Panc1 (cell line): ENCODE data around the gene SH3BP1. TPM values are rescaled to one million over a fixed set of nuclear protein-coding genes. Genes with fewer than 3 reads are reported as not detected.

Source experiments
- ATAC-seq: fragments of 200-7000 bp; cut with Tn5 transposase; 2 replicates; pipeline ENCODE4 v1.9.1; 2020; ENCODE audit warnings: mild to moderate bottlenecking, moderate library complexity
- BruUV-seq: library from RNA; stranded (reverse); fragments of 400-500 nt; replicated peaks from 2 replicates; lab custom pipeline; 2021; lab: Mats Ljungman, UMichigan
- CTCF ChIA-PET: fragments of 300-600 bp; sonication (Branson Sonifier 250); formaldehyde crosslinking; loops from one replicate; lab custom pipeline; 2022; ENCODE audit warnings: antibody characterized with exemption; lab: Charles Lee
- POLR2A ChIA-PET: fragments of 300-600 bp; sonication (Branson Sonifier 250); formaldehyde crosslinking; loops from one replicate; lab custom pipeline; 2022; ENCODE audit warnings: antibody characterized with exemption; lab: Charles Lee
- DNase-seq: peaks from one replicate; pipeline ENCODE4 v3.0.0-alpha.2; 2010; ENCODE audit warnings: low read depth, low spot score
- H3K27ac ChIP-seq: 2 replicates; pipeline ENCODE4 v1.5.1; 2011; ENCODE audit warnings: mild to moderate bottlenecking, low read length, inconsistent platforms
- H3K27me3 ChIP-seq: fragments of 200-500 bp; sonication (Bioruptor generic); 2 replicates; pipeline ENCODE4 v1.6.0; 2014; ENCODE audit warnings: low read length, inconsistent platforms; ENCODE audit not compliant: control insufficient read depth, insufficient read depth
- H3K36me3 ChIP-seq: fragments of 200-500 bp; sonication (Bioruptor generic); 2 replicates; pipeline ENCODE4 v1.5.1; 2014; ENCODE audit warnings: inconsistent platforms, mild to moderate bottlenecking, low read length, moderate library complexity; ENCODE audit not compliant: control insufficient read depth, insufficient read depth
- H3K4me1 ChIP-seq: 2 replicates; pipeline ENCODE4 v1.5.1; 2011; ENCODE audit warnings: inconsistent platforms, mild to moderate bottlenecking, low read length, moderate library complexity; ENCODE audit not compliant: control insufficient read depth, insufficient read depth
- H3K4me3 ChIP-seq, 2 experiments: 2 replicates each; pipeline ENCODE4 v1.5.1; 2011 to 2012; ENCODE audit warnings: low read depth in 2 of 2, low read length in 2 of 2, mild to moderate bottlenecking in 2 of 2, inconsistent platforms in 1 of 2, moderate library complexity in 1 of 2
- H3K9me3 ChIP-seq: fragments of 200-500 bp; sonication (Bioruptor generic); 2 replicates; pipeline ENCODE4 v1.5.1; 2014; ENCODE audit warnings: low read depth, mild to moderate bottlenecking, inconsistent platforms, low read length, moderate library complexity; ENCODE audit not compliant: control insufficient read depth, insufficient read depth
- POLR2AphosphoS5 ChIP-seq: IDR thresholded peaks from 2 replicates; pipeline ENCODE4 v1.6.1; 2012; ENCODE audit warnings: mild to moderate bottlenecking, low read depth, low read length, moderate library complexity
- SIN3A ChIP-seq: IDR thresholded peaks from 2 replicates; pipeline ENCODE4 v1.6.1; 2012; ENCODE audit warnings: low read depth, mild to moderate bottlenecking, low read length, moderate library complexity, borderline replicate concordance; ENCODE audit not compliant: insufficient read depth
- TCF7L2 ChIP-seq: IDR thresholded peaks from 2 replicates; pipeline ENCODE4 v1.6.1; 2011; ENCODE audit warnings: mild to moderate bottlenecking, low read depth, low read length, inconsistent platforms
- in situ Hi-C: cut with HindIII; loops from 2 replicates; pipeline ENCODE4 v1.10.0; 2016; ENCODE audit warnings: low sequenced_read_pairs, low pct_unique_long_range_greater_than_20kb
- intact Hi-C: fragments of 100-400 bp; cut with micrococcal nuclease; formaldehyde crosslinking; loops from one replicate; pipeline ENCODE4 v1.10.0; 2022; ENCODE audit not compliant: unreplicated experiment
- total RNA-seq: library from RNA; stranded (reverse); gene quantifications from one replicate; pipeline ENCODE4 v1.2.1, GENCODE V29; 2021; ENCODE audit not compliant: unreplicated experiment
- TF ChIP-seq, protein P1 (sequence below), 2 experiments: IDR thresholded peaks; 2 replicates each; pipeline ENCODE4 v1.6.1; 2011 to 2012; ENCODE audit warnings: low read depth in 2 of 2, control low read depth in 1 of 2, low read length in 1 of 2, mild to moderate bottlenecking in 1 of 2, moderate library complexity in 1 of 2; ENCODE audit not compliant: insufficient read depth in 1 of 2
- TF ChIP-seq, protein P2 (sequence below): fragments of 450-650 bp; IDR thresholded peaks from 2 replicates; pipeline ENCODE4 v1.5.1; 2017; ENCODE audit warnings: mild to moderate bottlenecking

The SH3BP1 gene
- total RNA-seq, 1 experiment from 2014 or later: 6.8 TPM

DNA sequence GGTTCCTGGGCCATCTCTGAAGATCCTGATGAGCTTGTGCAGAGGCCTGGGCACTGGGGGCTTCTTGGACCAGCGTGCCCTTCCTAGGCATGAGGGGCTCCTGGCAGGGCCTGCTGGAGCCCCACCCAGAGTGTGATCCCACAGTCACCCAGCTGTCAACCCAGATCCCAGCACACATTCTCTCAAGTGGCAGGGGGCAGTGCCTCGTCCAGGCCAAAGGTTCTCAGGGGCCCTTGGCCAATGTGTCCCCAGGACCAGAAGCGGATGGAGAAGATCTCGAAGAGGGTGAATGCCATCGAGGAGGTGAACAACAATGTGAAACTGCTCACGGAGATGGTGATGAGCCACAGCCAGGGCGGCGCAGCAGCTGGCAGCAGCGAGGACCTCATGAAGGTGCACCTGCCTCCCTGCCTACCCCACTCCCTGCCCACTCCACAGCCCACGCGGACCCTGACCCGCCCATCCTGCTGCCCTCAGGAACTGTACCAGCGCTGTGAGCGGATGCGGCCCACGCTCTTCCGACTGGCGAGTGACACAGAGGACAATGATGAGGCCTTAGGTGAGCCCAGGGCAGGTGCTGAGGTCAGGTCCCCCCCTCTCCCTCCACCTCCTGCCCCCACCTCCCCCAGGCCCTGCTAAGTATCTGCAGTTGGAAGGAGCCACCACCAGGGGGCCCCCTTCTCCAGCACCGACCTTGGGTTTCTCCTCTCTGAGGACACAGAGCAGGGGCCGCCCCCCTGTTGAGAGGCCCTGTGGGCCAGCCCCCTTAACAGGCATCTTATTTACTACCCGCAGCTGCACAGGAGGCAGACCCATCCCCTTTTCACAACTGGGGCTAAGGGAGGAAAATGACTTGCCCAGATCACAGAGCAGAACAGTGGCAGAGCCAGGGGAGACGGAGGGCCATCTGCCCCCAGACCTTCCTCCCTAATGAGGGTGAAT is 16.1 kb upstream of the SH3BP1 start:
- no peaks in the 10 kb centered on the region for H3K4me1 ChIP-seq
- ChIA-PET POLR2A (no interaction called here), CTCF (no interaction called here)
- in situ Hi-C loops: no loop called here
- H3K27me3 ChIP-seq: no peaks in the 10 kb centered on the region
- TF ChIP-seq, protein P1, sequence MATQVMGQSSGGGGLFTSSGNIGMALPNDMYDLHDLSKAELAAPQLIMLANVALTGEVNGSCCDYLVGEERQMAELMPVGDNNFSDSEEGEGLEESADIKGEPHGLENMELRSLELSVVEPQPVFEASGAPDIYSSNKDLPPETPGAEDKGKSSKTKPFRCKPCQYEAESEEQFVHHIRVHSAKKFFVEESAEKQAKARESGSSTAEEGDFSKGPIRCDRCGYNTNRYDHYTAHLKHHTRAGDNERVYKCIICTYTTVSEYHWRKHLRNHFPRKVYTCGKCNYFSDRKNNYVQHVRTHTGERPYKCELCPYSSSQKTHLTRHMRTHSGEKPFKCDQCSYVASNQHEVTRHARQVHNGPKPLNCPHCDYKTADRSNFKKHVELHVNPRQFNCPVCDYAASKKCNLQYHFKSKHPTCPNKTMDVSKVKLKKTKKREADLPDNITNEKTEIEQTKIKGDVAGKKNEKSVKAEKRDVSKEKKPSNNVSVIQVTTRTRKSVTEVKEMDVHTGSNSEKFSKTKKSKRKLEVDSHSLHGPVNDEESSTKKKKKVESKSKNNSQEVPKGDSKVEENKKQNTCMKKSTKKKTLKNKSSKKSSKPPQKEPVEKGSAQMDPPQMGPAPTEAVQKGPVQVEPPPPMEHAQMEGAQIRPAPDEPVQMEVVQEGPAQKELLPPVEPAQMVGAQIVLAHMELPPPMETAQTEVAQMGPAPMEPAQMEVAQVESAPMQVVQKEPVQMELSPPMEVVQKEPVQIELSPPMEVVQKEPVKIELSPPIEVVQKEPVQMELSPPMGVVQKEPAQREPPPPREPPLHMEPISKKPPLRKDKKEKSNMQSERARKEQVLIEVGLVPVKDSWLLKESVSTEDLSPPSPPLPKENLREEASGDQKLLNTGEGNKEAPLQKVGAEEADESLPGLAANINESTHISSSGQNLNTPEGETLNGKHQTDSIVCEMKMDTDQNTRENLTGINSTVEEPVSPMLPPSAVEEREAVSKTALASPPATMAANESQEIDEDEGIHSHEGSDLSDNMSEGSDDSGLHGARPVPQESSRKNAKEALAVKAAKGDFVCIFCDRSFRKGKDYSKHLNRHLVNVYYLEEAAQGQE (IDR thresholded peaks at IDR 0.05; ENCODE audit: insufficient read depth in 1 of 2, low read depth in 2 of 2, low read length in 1 of 2): no peak
- TF ChIP-seq SIN3A: no peak
- TF ChIP-seq, protein P2, sequence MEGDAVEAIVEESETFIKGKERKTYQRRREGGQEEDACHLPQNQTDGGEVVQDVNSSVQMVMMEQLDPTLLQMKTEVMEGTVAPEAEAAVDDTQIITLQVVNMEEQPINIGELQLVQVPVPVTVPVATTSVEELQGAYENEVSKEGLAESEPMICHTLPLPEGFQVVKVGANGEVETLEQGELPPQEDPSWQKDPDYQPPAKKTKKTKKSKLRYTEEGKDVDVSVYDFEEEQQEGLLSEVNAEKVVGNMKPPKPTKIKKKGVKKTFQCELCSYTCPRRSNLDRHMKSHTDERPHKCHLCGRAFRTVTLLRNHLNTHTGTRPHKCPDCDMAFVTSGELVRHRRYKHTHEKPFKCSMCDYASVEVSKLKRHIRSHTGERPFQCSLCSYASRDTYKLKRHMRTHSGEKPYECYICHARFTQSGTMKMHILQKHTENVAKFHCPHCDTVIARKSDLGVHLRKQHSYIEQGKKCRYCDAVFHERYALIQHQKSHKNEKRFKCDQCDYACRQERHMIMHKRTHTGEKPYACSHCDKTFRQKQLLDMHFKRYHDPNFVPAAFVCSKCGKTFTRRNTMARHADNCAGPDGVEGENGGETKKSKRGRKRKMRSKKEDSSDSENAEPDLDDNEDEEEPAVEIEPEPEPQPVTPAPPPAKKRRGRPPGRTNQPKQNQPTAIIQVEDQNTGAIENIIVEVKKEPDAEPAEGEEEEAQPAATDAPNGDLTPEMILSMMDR: peak; percentile 91
- TF ChIP-seq POLR2AphosphoS5: no peak
- no peaks in the 10 kb centered on the region for H3K9me3 ChIP-seq
- intact Hi-C loops: no loop called here
- no peak overlapping the region for H3K27ac ChIP-seq
- ATAC-seq (peak; percentile 77), DNase-seq (no peak)
- H3K4me3 ChIP-seq: no peak overlapping the region
- BruUV-seq: no TSS peak
- H3K36me3 ChIP-seq: no peaks in the 10 kb centered on the region

DNA sequence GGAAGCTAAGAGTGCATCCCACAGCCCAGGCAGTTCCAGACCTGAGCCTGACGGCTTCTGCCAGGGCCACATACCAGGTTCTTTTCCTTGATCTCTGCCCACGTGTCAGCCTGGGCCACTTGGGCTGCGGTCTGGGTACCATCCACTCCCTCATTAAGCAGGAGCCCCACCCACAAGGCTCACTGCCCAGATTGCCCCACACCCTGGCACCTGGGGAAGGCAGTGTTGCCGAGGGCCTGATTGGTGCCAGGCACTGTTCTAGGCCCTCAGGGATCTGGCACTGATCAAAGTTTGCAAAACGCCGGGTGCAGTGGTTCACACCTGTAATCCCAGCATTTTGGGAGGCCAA is 15.5 kb upstream of the SH3BP1 start:
- no peaks in the 10 kb centered on the region for H3K4me1 ChIP-seq
- H3K9me3 ChIP-seq: no peaks in the 10 kb centered on the region
- ChIA-PET CTCF (no interaction called here), POLR2A (no interaction called here)
- in situ Hi-C loops: no loop called here
- H3K27ac ChIP-seq: no peak overlapping the region
- intact Hi-C loops: no loop called here
- no TSS peak for BruUV-seq
- no peak overlapping the region for H3K4me3 ChIP-seq
- TF ChIP-seq TCF7L2 (no peak), POLR2AphosphoS5 (no peak), SIN3A (no peak)
- TF ChIP-seq, protein P2: no peak
- TF ChIP-seq, protein P1 (IDR thresholded peaks at IDR 0.05; ENCODE audit: insufficient read depth in 1 of 2, low read depth in 2 of 2, low read length in 1 of 2): no peak
- no peaks in the 10 kb centered on the region for H3K36me3 ChIP-seq
- DNase-seq (no peak), ATAC-seq (no peak)
- H3K27me3 ChIP-seq: no peaks in the 10 kb centered on the region
